Effector memory CD4-positive, alpha-beta T cell (primary cell): Measurements from ENCODE around the gene CELF2.

ENCODE experiments used
- DNase-seq, 3 donors: peaks; one replicate each; pipeline ENCODE4 v3.0.0-alpha.2; 2020
- H3K27ac ChIP-seq: 2 replicates; pipeline ENCODE4 v1.7.0; 2013; ENCODE audit warnings: mild to moderate bottlenecking, low read length, moderate library complexity; ENCODE audit not compliant: insufficient read depth, poor library complexity, severe bottlenecking
- H3K27me3 ChIP-seq: replicated peaks from 2 replicates; pipeline ENCODE4 v1.7.0; 2013; ENCODE audit warnings: mild to moderate bottlenecking, low read length; ENCODE audit not compliant: insufficient read depth, control insufficient read depth, poor library complexity, severe bottlenecking
- H3K36me3 ChIP-seq: 2 replicates; pipeline ENCODE4 v1.7.0; 2013; ENCODE audit warnings: mild to moderate bottlenecking, low read length, moderate library complexity; ENCODE audit not compliant: control insufficient read depth, insufficient read depth
- H3K4me1 ChIP-seq: 2 replicates; pipeline ENCODE4 v1.7.0; 2013; ENCODE audit warnings: low read length, mild to moderate bottlenecking; ENCODE audit not compliant: control insufficient read depth, insufficient read depth, poor library complexity, severe bottlenecking
- H3K4me3 ChIP-seq: 2 replicates; pipeline ENCODE4 v1.7.0; 2013; ENCODE audit warnings: low read length, low read depth, mild to moderate bottlenecking; ENCODE audit not compliant: insufficient read depth, poor library complexity, severe bottlenecking
- H3K9me3 ChIP-seq: 2 replicates; pipeline ENCODE4 v1.7.0; 2013; ENCODE audit warnings: mild to moderate bottlenecking, low read length, moderate library complexity; ENCODE audit not compliant: control insufficient read depth

The CELF2 gene

DNA sequence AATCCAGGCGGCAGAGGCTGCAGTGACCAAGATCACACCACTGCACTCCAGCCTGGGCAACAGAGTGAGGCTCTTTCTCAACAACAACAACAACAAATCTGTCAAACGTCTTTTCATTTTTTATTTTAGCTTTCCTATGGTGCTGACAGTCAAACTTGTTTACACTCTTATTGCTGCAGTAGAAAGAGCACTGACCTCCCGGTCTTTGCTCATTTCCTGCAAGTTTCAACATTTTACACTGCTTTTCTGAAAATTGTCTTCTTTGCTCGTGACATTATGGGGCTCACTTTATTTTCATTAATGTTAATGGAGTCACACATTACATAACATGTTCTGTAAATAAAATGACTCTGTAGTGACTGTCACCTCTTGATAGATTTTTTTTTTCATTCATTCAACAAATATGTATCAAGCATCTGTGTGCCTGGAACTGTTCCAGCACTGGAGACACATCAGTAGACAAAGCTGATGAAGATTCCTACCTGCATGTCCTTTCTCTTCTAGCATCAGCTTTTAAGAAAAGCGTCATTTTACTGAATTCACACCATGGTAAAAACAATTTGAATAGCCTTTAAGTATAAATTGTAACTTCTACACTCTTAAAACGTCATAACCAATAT lies 277.3 kb downstream of the CELF2 start:
- Histone ChIP-seq H3K4me3 (no peak overlapping the region), H3K4me1 (no peaks in the 10 kb centered on the region), H3K36me3 (peaks cover 94% of the 10 kb centered on the region), H3K27me3 (no peaks in the 10 kb centered on the region), H3K27ac (no peak overlapping the region), H3K9me3 (no peaks in the 10 kb centered on the region)
- no peak for DNase-seq

DNA sequence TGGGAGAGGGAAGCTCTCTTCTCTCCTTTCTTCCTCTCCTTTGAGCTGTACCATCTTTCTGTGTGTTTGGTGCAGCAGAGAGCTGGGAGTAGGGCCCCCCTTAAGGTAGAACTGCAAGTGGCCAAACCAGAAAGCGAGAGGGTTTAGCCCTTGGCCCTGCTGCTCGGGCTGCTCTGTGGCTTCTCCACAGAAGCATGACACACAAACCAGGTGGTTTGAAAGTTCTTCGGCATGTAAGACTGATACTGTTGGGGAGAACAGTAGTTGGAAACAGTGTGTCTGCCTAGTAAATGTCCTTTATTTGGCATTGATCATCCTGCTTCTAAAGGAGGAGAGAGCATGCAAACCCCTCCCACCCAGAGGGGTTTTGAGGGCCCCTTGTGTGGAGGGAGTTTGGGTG lies 277.8 kb downstream of the CELF2 start:
- Histone ChIP-seq H3K9me3 (no peaks in the 10 kb centered on the region), H3K4me1 (no peaks in the 10 kb centered on the region), H3K27ac (no peak overlapping the region), H3K36me3 (peaks cover 94% of the 10 kb centered on the region), H3K4me3 (no peak overlapping the region), H3K27me3 (no peaks in the 10 kb centered on the region)
- DNase-seq, result no peak

DNA sequence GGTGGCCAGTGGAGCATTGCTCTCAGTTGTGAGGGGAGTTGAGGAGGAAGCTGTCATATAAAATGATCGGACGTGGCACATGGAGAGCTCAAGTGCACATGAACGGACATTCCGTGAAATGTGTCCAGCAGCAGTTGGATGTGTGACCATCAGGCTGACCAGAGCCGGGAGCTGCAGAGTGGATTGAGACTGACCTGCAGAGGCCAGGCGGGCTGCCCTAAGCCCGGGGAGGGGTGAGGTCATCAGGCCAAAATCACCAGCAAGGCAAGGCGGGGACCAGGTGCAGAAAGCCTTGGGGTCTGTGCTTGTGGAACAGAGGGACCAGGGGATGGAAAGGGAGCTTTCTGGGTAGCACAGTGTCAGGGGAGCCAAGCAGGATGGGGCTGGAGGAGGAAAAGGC lies 279.5 kb downstream of the CELF2 start:
- Histone ChIP-seq H3K27ac (no peak overlapping the region), H3K36me3 (peaks cover 92% of the 10 kb centered on the region)
- DNase-seq, result no peak

DNA sequence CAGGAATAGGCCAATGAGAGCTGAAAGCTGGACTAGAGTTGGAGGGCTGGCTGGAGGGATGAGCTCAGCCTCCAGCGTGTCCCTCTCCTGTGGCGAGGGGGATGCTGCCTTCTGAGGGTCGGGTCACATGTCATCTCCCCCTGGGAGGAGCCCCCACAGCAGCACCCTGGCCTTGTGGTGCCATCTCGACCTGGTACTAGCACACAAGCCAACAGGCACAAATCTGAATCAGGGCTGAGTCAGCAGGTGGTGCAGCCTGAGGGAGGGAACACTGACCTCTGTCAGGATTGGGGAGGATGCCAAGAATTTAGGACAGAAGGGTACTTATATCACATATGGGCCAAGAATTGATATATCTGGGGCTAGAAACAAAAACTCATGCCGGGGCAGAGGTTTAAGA lies 280.4 kb downstream of the CELF2 start:
- DNase-seq, result no peak
- Histone ChIP-seq H3K4me1 (no peaks in the 10 kb centered on the region), H3K4me3 (no peak overlapping the region), H3K36me3 (peaks cover 92% of the 10 kb centered on the region), H3K27me3 (no peaks in the 10 kb centered on the region), H3K9me3 (no peaks in the 10 kb centered on the region), H3K27ac (no peak overlapping the region)

More for the DNA sequence above, 279.5 kb downstream of the CELF2 start:
- H3K4me3 ChIP-seq, result no peak overlapping the region
- H3K9me3 ChIP-seq, result no peaks in the 10 kb centered on the region
- H3K27me3 ChIP-seq, result no peaks in the 10 kb centered on the region
- H3K4me1 ChIP-seq, result no peaks in the 10 kb centered on the region

DNA sequence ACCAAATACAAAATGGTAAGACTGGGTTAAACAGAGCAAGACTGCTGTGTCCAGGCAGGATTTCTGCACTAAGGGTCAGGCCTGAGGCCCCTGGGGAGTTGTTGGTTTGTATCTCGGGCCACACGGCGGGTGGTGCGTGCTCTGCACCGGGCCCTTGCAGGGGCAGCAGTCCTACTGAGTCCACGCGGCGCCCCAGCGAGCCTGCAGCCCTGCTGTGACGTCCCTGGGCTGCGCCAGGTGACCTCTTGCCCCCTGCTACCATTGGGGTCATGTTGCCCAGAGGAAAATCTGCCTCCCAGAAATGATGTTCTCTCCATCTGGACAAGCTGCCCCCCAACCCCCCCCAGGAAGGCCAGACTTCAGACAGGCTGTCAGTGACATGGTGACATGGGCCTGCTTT lies 281.5 kb downstream of the CELF2 start:
- H3K4me3 ChIP-seq, result no peak overlapping the region
- peaks cover 92% of the 10 kb centered on the region for H3K36me3 ChIP-seq
- H3K4me1 ChIP-seq, result no peaks in the 10 kb centered on the region
- H3K27me3 ChIP-seq, result no peaks in the 10 kb centered on the region
- H3K9me3 ChIP-seq, result no peaks in the 10 kb centered on the region
- no peak overlapping the region for H3K27ac ChIP-seq
- no peak for DNase-seq

DNA sequence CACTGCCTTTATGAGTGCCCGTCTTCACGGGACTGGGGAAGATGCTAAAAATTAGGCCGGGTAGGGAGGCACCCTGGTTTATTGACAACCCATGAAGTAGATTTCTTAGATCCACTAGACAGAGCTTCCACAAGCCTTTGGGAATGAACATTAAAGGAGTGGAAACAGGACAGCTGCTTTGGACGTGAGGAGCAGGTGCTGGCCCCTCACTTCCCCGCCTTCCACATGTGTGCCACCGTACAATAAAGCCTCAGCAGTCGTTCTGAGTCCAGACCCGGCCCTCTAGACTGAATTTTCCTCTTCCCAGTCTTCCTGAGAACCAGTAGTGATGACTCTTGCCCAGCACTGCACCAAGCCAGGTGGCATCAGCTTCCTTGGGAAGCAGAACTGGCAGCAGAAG lies 282.4 kb downstream of the CELF2 start:
- DNase-seq, result no peak
- peaks cover 92% of the 10 kb centered on the region for H3K36me3 ChIP-seq
- H3K4me3 ChIP-seq, result no peak overlapping the region
- no peaks in the 10 kb centered on the region for H3K9me3 ChIP-seq
- no peak overlapping the region for H3K27ac ChIP-seq
- H3K4me1 ChIP-seq, result no peaks in the 10 kb centered on the region
- no peaks in the 10 kb centered on the region for H3K27me3 ChIP-seq

DNA sequence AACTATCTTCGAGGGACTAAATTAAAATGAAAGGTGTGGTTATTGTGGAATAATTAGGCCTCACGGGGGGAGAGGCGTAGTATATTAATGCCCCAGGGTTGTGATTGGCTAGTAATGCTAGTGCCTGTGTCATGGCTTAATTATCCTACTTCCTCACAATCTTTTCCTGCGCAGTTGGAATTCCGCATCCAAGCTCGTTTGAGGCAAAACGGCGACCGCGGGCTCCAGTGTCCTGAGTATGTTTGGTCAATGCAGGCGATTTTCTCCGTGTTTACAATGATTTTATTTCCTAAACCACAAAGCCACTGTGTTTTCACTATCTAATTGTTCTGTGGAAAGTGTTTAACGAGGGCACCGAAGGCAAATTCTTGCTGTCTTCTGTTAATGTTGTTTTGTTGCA lies 282.9 kb downstream of the CELF2 start:
- no peak overlapping the region for H3K27ac ChIP-seq
- H3K36me3 ChIP-seq, result peaks cover 92% of the 10 kb centered on the region
- DNase-seq, result no peak
- no peaks in the 10 kb centered on the region for H3K27me3 ChIP-seq
- H3K9me3 ChIP-seq, result no peaks in the 10 kb centered on the region
- H3K4me1 ChIP-seq, result no peaks in the 10 kb centered on the region
- H3K4me3 ChIP-seq, result no peak overlapping the region

DNA sequence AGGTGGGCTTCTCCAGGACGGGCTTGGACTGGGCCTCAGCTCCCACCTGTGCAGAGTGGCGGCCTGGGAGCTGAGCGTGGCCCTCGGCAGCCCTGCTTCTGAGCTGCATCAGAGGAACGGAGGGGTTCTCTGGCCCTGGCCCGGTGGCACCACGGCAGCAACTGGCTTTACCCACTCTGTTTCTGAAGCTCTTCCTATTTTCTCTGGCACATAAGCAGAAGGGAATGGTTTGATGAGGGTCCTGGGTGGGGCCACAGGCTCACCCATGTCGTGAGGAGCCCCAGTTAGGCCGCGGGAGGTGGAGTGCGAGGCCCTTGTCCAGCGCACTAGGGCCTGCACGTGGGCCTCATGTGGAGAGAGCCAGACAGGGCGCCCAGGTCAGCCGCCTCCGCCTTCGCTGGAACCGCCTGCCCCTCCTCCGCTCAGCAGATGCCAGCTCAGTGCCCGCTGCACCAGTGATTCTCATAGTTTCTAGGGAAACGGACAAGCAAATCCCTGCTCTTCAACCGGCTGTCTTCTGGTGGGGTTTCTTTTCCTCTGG lies 284.0 kb downstream of the CELF2 start:
- peaks cover 93% of the 10 kb centered on the region for H3K36me3 ChIP-seq
- no peak overlapping the region for H3K4me3 ChIP-seq
- no peaks in the 10 kb centered on the region for H3K9me3 ChIP-seq
- no peak overlapping the region for H3K27ac ChIP-seq
- H3K27me3 ChIP-seq, result no peaks in the 10 kb centered on the region
- no peaks in the 10 kb centered on the region for H3K4me1 ChIP-seq
- DNase-seq, result no peak

DNA sequence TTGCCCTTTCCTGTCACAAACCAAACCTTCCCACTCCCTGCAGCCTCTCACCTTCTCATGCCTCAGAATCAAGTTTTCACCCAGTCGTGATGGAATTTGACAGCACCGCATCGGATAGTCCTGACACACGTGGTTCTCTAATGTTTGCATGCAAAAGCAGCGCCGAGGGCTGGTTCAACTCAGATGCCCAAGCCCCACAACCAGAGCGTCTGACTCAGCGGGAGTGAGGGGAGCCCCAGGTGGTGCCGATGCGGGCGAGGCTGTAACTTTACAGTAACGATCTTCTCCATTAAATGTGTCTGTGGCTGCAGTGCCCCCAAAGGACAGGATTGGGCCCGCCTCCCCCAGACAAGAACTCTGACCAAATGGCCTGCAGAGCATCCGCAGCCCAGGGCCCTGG lies 284.5 kb downstream of the CELF2 start:
- no peak for DNase-seq
- H3K9me3 ChIP-seq, result no peaks in the 10 kb centered on the region
- no peaks in the 10 kb centered on the region for H3K27me3 ChIP-seq
- H3K27ac ChIP-seq, result no peak overlapping the region
- no peak overlapping the region for H3K4me3 ChIP-seq
- H3K36me3 ChIP-seq, result peaks cover 93% of the 10 kb centered on the region
- no peaks in the 10 kb centered on the region for H3K4me1 ChIP-seq

DNA sequence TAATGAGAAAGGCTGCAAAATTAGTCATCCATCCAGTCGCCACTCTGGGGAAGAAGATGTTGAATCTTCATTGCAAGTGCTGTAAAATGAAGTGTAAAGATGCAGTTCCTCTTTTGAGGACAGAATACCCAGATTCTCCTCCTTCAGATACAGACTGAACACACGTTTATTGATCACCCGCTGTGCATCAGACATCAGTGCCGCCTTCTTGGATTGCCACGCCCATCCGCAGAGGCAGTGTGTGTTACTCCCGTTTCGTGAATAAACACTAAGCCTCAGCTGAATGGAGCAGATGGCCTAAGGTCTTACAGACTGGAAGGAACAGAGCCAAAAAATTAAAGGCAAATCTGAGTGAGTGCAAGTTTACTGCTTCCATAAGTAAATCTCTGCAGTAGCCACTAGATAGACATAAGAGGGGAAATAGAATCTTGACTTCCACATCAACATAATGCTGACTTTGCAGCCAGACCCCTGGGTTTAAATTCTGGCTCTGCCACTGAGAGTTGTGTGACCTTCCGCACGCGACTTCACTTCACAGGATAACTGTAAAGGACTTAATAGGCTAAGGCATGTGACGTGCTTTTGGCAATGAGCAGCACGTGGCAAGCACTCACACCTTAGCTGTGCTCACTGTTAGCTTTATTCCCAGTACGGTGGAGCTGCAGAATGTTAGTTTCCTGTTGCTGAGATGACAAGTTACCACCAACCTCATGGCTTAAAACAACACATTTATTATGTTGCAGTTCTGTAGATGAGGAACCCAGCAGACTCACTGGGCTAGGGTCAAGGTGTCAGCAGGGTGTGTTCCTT lies 285.9 kb downstream of the CELF2 start:
- H3K4me1 ChIP-seq, result no peaks in the 10 kb centered on the region
- H3K27me3 ChIP-seq, result no peaks in the 10 kb centered on the region
- H3K27ac ChIP-seq, result no peak overlapping the region
- H3K9me3 ChIP-seq, result peaks cover 5% of the 10 kb centered on the region
- H3K4me3 ChIP-seq, result no peak overlapping the region
- DNase-seq, result no peak
- H3K36me3 ChIP-seq, result peaks cover 91% of the 10 kb centered on the region
